OCI-LY7 (cell line): Measurements from ENCODE around the gene NDUFS8.

ENCODE experiments used
- CTCF ChIP-seq: fragments of 200-600 bp; sonication (generic); conservative IDR thresholded peaks from 2 replicates; pipeline ENCODE4 v1.5.1; 2014; ENCODE audit warnings: mild to moderate bottlenecking, antibody characterized with exemption, low read length, moderate library complexity, mixed read lengths
- EZH2phosphoT487 ChIP-seq: fragments of 200-600 bp; sonication (generic); IDR thresholded peaks from 2 replicates; pipeline ENCODE4 v1.6.1; 2018; ENCODE audit warnings: low read depth, borderline replicate concordance, mild to moderate bottlenecking, mixed run types, antibody characterized with exemption, low read length, moderate library complexity, mixed read lengths

- no peak for TF ChIP-seq CTCF
- no peak for TF ChIP-seq EZH2phosphoT487
These were observed 19.2 kb upstream of the NDUFS8 start for GRCh38 chr11:68011051-68011943.
